ENCODE measurements around the gene SLC16A13. TPM values are rescaled to one million over a fixed set of nuclear protein-coding genes. Genes with fewer than 3 reads are reported as not detected.

The SLC16A13 gene
- total and polyA plus RNA-seq, 2 donors (not counting 1 experiment from before 2014, with no cell fraction given), result 1.3 to 1.4 TPM

- TF ChIP-seq EZH2 (IDR thresholded peaks at IDR 0.05; ENCODE audit: low read length, missing control alignments) (no peak), CTCF (conservative IDR thresholded peaks at IDR 0.05 in 1 of 2, IDR thresholded peaks at IDR 0.05 in 1 of 2; ENCODE audit: low read depth in 1 of 2, low read length in 2 of 2) (no peak)
- Histone ChIP-seq H3K36me3 (ENCODE audit: control insufficient read depth, insufficient read depth, low read length) (peaks cover 7% of the 10 kb centered on the region), H4K20me1 (ENCODE audit: control insufficient read depth, extremely low read depth, insufficient read depth, low read length) (peaks cover 2% of the 10 kb centered on the region), H3K4me3 (replicated peaks in 1 of 4; ENCODE audit: control extremely low read depth in 1 of 4, insufficient read depth in 1 of 4, low read depth in 3 of 4, low read length in 4 of 4) (peak overlapping the region in 1 of 4 experiments; percentile 32), H3K27me3 (ENCODE audit: control insufficient read depth, insufficient read depth, low read length) (no peaks in the 10 kb centered on the region), H3K27ac (ENCODE audit: insufficient read depth, low read length) (no peak overlapping the region), H3K79me2 (ENCODE audit: control insufficient read depth, insufficient read depth, low read length) (no peaks in the 10 kb centered on the region), H3K4me1 (ENCODE audit: control insufficient read depth, extremely low read depth, insufficient read depth, low read length) (no peaks in the 10 kb centered on the region), H3K9me3 (ENCODE audit: control insufficient read depth, insufficient read depth, low read depth, low read length) (no peaks in the 10 kb centered on the region), H3K9ac (ENCODE audit: insufficient read depth, low read length) (no peak overlapping the region), H3K4me2 (ENCODE audit: extremely low read depth, insufficient read depth, low read length) (peak overlapping the region; percentile 51), H2AFZ (ENCODE audit: low read length) (no peak overlapping the region)
- DNase-seq (ENCODE audit: low read depth in 2 of 2), result no peak
These were observed 39.4 kb upstream of the SLC16A13 start for GRCh38 chr17:6996256-6997011.

GRCh38 chr17:6997171-6997570 lies 38.6 kb upstream of the SLC16A13 start:
- Histone ChIP-seq H3K4me3 (replicated peaks in 1 of 4; ENCODE audit: control extremely low read depth in 1 of 4, insufficient read depth in 1 of 4, low read depth in 3 of 4, low read length in 4 of 4) (no peak overlapping the region), H3K4me2 (ENCODE audit: extremely low read depth, insufficient read depth, low read length) (no peak overlapping the region), H3K36me3 (ENCODE audit: control insufficient read depth, insufficient read depth, low read length) (peaks cover 7% of the 10 kb centered on the region), H3K27me3 (ENCODE audit: control insufficient read depth, insufficient read depth, low read length) (no peaks in the 10 kb centered on the region), H3K79me2 (ENCODE audit: control insufficient read depth, insufficient read depth, low read length) (no peaks in the 10 kb centered on the region), H3K9me3 (ENCODE audit: control insufficient read depth, insufficient read depth, low read depth, low read length) (no peaks in the 10 kb centered on the region), H4K20me1 (ENCODE audit: control insufficient read depth, extremely low read depth, insufficient read depth, low read length) (peaks cover 2% of the 10 kb centered on the region), H3K4me1 (ENCODE audit: control insufficient read depth, extremely low read depth, insufficient read depth, low read length) (no peaks in the 10 kb centered on the region), H3K27ac (ENCODE audit: insufficient read depth, low read length) (no peak overlapping the region), H3K9ac (ENCODE audit: insufficient read depth, low read length) (no peak overlapping the region), H2AFZ (ENCODE audit: low read length) (no peak overlapping the region)
- no peak for DNase-seq (ENCODE audit: low read depth in 2 of 2)
- no peak for TF ChIP-seq CTCF (conservative IDR thresholded peaks at IDR 0.05 in 1 of 2, IDR thresholded peaks at IDR 0.05 in 1 of 2; ENCODE audit: low read depth in 1 of 2, low read length in 2 of 2)
- TF ChIP-seq EZH2 (IDR thresholded peaks at IDR 0.05; ENCODE audit: low read length, missing control alignments), result no peak

DNA sequence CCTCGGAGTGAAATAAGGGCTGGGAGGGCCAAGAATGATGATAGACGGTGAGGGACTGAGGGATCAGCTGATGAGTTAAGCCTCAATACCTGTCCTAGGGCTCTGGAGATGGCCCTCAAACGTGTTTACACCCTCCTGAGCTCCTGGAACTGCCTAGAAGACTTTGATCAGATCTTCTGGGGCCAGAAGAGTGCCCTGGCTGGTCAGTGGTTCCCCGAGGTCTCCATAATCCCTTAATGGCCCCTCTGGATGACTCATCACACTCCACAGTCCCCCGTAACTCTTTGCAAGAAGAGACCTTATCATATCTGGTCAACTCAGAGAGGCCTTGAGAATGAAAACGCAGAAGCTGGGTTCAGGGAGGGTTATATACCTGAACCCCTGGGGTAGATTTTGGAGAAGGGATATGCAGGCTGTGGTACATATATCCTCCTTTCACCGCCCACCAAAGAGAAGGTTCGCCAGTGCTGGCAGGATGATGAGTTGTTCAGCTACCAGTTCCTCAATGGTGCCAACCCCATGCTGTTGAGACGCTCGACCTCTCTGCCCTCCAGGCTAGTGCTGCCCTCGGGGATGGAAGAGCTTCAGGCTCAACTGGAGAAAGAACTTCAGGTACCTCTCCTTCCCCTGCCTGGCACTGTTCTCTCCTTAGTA lies 36.8 kb upstream of the SLC16A13 start:
- no peak overlapping the region for H3K4me2 ChIP-seq (ENCODE audit: extremely low read depth, insufficient read depth, low read length)
- DNase-seq (ENCODE audit: low read depth in 2 of 2), result no peak
- H3K4me1 ChIP-seq (ENCODE audit: control insufficient read depth, extremely low read depth, insufficient read depth, low read length), result no peaks in the 10 kb centered on the region
- H3K27ac ChIP-seq (ENCODE audit: insufficient read depth, low read length), result no peak overlapping the region
- H3K9ac ChIP-seq (ENCODE audit: insufficient read depth, low read length), result no peak overlapping the region
- H3K9me3 ChIP-seq (ENCODE audit: control insufficient read depth, insufficient read depth, low read depth, low read length), result no peaks in the 10 kb centered on the region
- peaks cover 2% of the 10 kb centered on the region for H4K20me1 ChIP-seq (ENCODE audit: control insufficient read depth, extremely low read depth, insufficient read depth, low read length)
- H3K27me3 ChIP-seq (ENCODE audit: control insufficient read depth, insufficient read depth, low read length), result no peaks in the 10 kb centered on the region
- TF ChIP-seq EZH2 (IDR thresholded peaks at IDR 0.05; ENCODE audit: low read length, missing control alignments), result no peak
- no peak for TF ChIP-seq CTCF (conservative IDR thresholded peaks at IDR 0.05 in 1 of 2, IDR thresholded peaks at IDR 0.05 in 1 of 2; ENCODE audit: low read depth in 1 of 2, low read length in 2 of 2)
- H3K36me3 ChIP-seq (ENCODE audit: control insufficient read depth, insufficient read depth, low read length), result peaks cover 9% of the 10 kb centered on the region
- no peak overlapping the region for H3K4me3 ChIP-seq (replicated peaks in 1 of 4; ENCODE audit: control extremely low read depth in 1 of 4, insufficient read depth in 1 of 4, low read depth in 3 of 4, low read length in 4 of 4)
- H3K79me2 ChIP-seq (ENCODE audit: control insufficient read depth, insufficient read depth, low read length), result no peaks in the 10 kb centered on the region
- H2AFZ ChIP-seq (ENCODE audit: low read length), result no peak overlapping the region
